Caco-2 (cell line): ENCODE results near the gene SLC25A29. TPM values are rescaled to one million over a fixed set of nuclear protein-coding genes. Genes with fewer than 3 reads are reported as not detected.

Experiments
- BruUV-seq: library from RNA; stranded (reverse); fragments of 400-500 nt; replicated peaks from 2 replicates; lab custom pipeline; 2021; lab: Mats Ljungman, UMichigan
- CTCF ChIA-PET: fragments of 300-600 bp; sonication (Branson Sonifier 250); formaldehyde crosslinking; loops from one replicate; lab custom pipeline; 2022; ENCODE audit warnings: antibody characterized with exemption; lab: Charles Lee
- POLR2A ChIA-PET: fragments of 300-600 bp; sonication (Branson Sonifier 250); formaldehyde crosslinking; loops from one replicate; lab custom pipeline; 2022; ENCODE audit warnings: antibody characterized with exemption; lab: Charles Lee
- DNase-seq, 2 experiments: peaks; one replicate each; pipeline versions ENCODE4 v3.0.0 to v3.0.0-alpha.2; 2020 to 2022
- H3K27me3 ChIP-seq: replicated peaks from 2 replicates; pipeline ENCODE4 v1.6.0; 2011; ENCODE audit warnings: low read length; ENCODE audit not compliant: control insufficient read depth, insufficient read depth
- H3K36me3 ChIP-seq: 2 replicates; pipeline ENCODE4 v1.5.1; 2011; ENCODE audit warnings: low read length; ENCODE audit not compliant: control insufficient read depth, insufficient read depth
- H3K4me1 ChIP-seq: fragments of 250-450 bp; sonication (Bioruptor Pico); 2 replicates; pipeline ENCODE4 v1.5.1; 2020; ENCODE audit warnings: mild to moderate bottlenecking
- H3K4me3 ChIP-seq: 2 replicates; pipeline ENCODE4 v1.5.1; 2011; ENCODE audit warnings: low read depth, mild to moderate bottlenecking, control low read depth, low read length
- H3K9me3 ChIP-seq: fragments of 250-450 bp; sonication (Bioruptor Pico); 2 replicates; pipeline ENCODE4 v1.5.1; 2020; ENCODE audit warnings: mild to moderate bottlenecking, moderate library complexity
- H3K27ac Mint-ChIP-seq: one replicate; pipeline ENCODE4 v1.8.0; 2022; ENCODE audit warnings: mixed read lengths; ENCODE audit not compliant: unreplicated experiment
- H3K27me3 Mint-ChIP-seq: one replicate; pipeline ENCODE4 v1.8.0; 2022; ENCODE audit warnings: mixed read lengths; ENCODE audit not compliant: insufficient read depth, unreplicated experiment
- H3K36me3 Mint-ChIP-seq: one replicate; pipeline ENCODE4 v1.8.0; 2022; ENCODE audit warnings: mild to moderate bottlenecking, mixed read lengths; ENCODE audit not compliant: insufficient read depth, unreplicated experiment
- H3K4me1 Mint-ChIP-seq: one replicate; pipeline ENCODE4 v1.8.0; 2022; ENCODE audit warnings: low read depth, mixed read lengths; ENCODE audit not compliant: unreplicated experiment
- H3K4me3 Mint-ChIP-seq: one replicate; pipeline ENCODE4 v1.8.0; 2022; ENCODE audit warnings: mild to moderate bottlenecking, moderate library complexity, mixed read lengths; ENCODE audit not compliant: unreplicated experiment
- H3K9me3 Mint-ChIP-seq: one replicate; pipeline ENCODE4 v1.8.0; 2022; ENCODE audit warnings: mixed read lengths; ENCODE audit not compliant: unreplicated experiment
- intact Hi-C: fragments of 100-400 bp; cut with micrococcal nuclease; formaldehyde crosslinking; loops from one replicate; pipeline ENCODE4 v1.10.0; 2022; ENCODE audit not compliant: unreplicated experiment
- total RNA-seq: library from RNA; stranded (reverse); gene quantifications from 2 replicates; pipeline ENCODE4 v1.2.3, GENCODE V29; 2022
- TF ChIP-seq, protein P1 (sequence below), 2 experiments: fragments of 200-600 bp in 1 of 2; IDR thresholded peaks; 1 replicate in 1 of 2; 2 replicates in 1 of 2; pipeline versions ENCODE4 v1.5.1 to v1.8.0; 2011 to 2022; ENCODE audit warnings: antibody characterized with exemption in 1 of 2, control low read depth in 1 of 2, inconsistent platforms in 1 of 2, low read depth in 1 of 2, low read length in 1 of 2, mild to moderate bottlenecking in 1 of 2, moderate library complexity in 1 of 2; ENCODE audit not compliant: insufficient read depth in 1 of 2, severe bottlenecking in 1 of 2, unreplicated experiment in 1 of 2

SLC25A29 gene
- total RNA-seq, 1 experiment from 2014 or later, result 28.5 TPM

DNA sequence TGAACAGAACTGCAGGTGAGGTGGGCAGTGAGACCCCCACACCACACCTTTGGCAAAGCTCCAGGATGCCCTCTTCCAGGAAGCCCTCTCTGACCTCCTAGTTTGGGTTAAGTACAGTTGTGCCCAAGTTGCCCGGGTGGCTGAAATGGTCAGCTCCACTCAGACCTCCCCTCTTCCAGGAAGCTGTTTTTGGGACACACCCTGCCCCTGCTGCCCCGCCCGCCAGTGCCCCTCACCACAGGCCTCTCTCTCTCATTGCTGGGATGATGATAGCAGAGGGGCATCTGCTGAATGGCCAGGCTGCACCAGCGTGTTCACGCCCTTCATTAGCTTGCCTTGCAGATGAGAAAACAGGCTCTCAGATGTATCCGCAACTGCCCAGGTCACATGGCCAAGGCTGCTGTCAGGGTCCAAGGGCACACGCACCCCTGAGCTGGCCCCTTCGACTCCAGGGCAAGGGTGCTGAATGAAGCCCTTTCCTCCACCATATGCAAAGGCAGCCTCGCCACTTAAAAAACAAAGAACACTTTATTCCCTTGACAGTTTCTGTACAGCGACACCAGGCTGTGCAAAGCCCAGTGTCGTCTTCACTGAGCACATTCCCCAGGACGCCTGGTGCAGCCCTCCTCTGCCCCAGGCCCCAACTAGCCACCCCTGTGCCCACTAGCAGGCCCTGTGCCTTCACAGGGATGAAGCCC lies 15.5 kb downstream of the SLC25A29 start:
- intact Hi-C loops, result no loop called here
- Mint-ChIP-seq H3K27me3 (no peaks in the 10 kb centered on the region), H3K27ac (no peak overlapping the region), H3K9me3 (no peaks in the 10 kb centered on the region), H3K4me1 (peaks cover 5% of the 10 kb centered on the region), H3K4me3 (no peak overlapping the region), H3K36me3 (peaks cover 18% of the 10 kb centered on the region)
- no peak for DNase-seq
- ChIA-PET POLR2A (interaction anchor here (0.5 kb wide), 1 partner anchor 1416 kb away, joined by 3 read pairs; no protein-coding TSS in a partner anchor), CTCF (interaction anchor here (0.6 to 0.7 kb wide), 2 partner anchors 12 to 87 kb away, joined by 3 read pairs; no protein-coding TSS in a partner anchor)
- Histone ChIP-seq H3K36me3 (no peaks in the 10 kb centered on the region; the same call in 1 of the 2 replicates), H3K9me3 (no peaks in the 10 kb centered on the region), H3K4me1 (0 out of 2 replicates have a peak, but pooled peaks cover 4% of the 10 kb centered on the region), H3K27me3 (no peaks in the 10 kb centered on the region), H3K4me3 (no peak overlapping the region)
- no TSS peak for BruUV-seq
- TF ChIP-seq, protein P1, sequence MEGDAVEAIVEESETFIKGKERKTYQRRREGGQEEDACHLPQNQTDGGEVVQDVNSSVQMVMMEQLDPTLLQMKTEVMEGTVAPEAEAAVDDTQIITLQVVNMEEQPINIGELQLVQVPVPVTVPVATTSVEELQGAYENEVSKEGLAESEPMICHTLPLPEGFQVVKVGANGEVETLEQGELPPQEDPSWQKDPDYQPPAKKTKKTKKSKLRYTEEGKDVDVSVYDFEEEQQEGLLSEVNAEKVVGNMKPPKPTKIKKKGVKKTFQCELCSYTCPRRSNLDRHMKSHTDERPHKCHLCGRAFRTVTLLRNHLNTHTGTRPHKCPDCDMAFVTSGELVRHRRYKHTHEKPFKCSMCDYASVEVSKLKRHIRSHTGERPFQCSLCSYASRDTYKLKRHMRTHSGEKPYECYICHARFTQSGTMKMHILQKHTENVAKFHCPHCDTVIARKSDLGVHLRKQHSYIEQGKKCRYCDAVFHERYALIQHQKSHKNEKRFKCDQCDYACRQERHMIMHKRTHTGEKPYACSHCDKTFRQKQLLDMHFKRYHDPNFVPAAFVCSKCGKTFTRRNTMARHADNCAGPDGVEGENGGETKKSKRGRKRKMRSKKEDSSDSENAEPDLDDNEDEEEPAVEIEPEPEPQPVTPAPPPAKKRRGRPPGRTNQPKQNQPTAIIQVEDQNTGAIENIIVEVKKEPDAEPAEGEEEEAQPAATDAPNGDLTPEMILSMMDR (IDR thresholded peaks at IDR 0.05; ENCODE audit: insufficient read depth in 1 of 2, low read depth in 1 of 2, low read length in 1 of 2, severe bottlenecking in 1 of 2, unreplicated experiment in 1 of 2), result no peak

DNA sequence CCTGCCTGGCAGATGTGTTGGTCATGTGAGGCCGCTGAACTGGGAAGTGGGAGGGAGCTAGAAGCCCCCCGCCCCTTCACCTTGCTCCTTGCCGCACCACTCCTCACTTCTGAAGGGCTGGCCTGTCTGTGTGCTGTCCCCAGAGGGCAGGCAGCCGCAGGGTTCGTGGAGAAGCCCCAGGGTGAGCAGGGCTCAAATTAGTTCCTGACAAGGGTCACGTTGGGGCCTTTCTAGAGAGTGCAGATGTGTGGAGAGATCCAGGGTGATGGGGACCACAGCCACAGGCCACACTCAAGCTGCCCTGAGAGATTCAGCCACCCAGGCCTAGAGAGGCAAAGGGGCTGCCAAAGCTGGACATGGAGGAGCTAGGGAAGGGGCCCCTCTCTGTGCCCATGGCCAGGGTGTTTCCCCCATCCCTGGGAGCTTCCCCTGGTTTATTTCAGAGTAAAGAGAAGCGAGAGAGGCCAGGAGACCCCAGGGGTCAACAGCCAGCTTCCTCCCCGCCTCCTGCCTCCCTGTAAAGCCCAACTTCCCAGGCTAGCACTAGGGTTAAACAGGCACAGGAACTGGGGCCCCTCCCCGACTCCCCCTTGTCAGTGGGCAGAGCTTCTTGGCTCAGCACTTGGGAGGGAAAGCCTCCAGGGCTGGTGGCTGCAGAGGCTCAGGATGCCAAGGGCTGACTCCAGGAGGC lies 16.2 kb downstream of the SLC25A29 start:
- Mint-ChIP-seq H3K4me3 (no peak overlapping the region), H3K4me1 (peaks cover 6% of the 10 kb centered on the region), H3K27ac (no peak overlapping the region), H3K9me3 (no peaks in the 10 kb centered on the region), H3K27me3 (no peaks in the 10 kb centered on the region), H3K36me3 (peaks cover 25% of the 10 kb centered on the region)
- Histone ChIP-seq H3K9me3 (no peaks in the 10 kb centered on the region), H3K36me3 (no peaks in the 10 kb centered on the region; the same call in 1 of the 2 replicates), H3K4me3 (no peak overlapping the region), H3K27me3 (no peaks in the 10 kb centered on the region), H3K4me1 (0 out of 2 replicates have a peak, but pooled peaks cover 5% of the 10 kb centered on the region)
- CTCF ChIA-PET, result interaction anchor here (0.6 to 0.7 kb wide), 2 partner anchors 13 to 87 kb away, joined by 3 read pairs; no protein-coding TSS in a partner anchor
- no TSS peak for BruUV-seq
- intact Hi-C loops, result no loop called here
- no peak for DNase-seq
- TF ChIP-seq, protein P1 (IDR thresholded peaks at IDR 0.05; ENCODE audit: insufficient read depth in 1 of 2, low read depth in 1 of 2, low read length in 1 of 2, severe bottlenecking in 1 of 2, unreplicated experiment in 1 of 2), result no peak
- POLR2A ChIA-PET, result interaction anchor here (0.5 kb wide), 1 partner anchor 1416 kb away, joined by 3 read pairs; no protein-coding TSS in a partner anchor
